T47D (cell line): ENCODE data around the gene TUSC2.
A peak's percentile ranks its signal among the peaks of the same experiment; 100 is the strongest.
"Not testable (repeated sequence)": the region's sequence is repeated elsewhere in the genome, so short reads cannot be mapped to it uniquely, and the experiment has no call there.

ENCODE experiments used
- DNase-seq, 2 experiments: peaks; one replicate each; pipeline versions ENCODE4 v3.0.0 to v3.0.0-alpha.2; 2011 to 2012; ENCODE audit warnings: low read depth in 1 of 2, low spot score in 1 of 2
- JUND ChIP-seq: IDR thresholded peaks from 2 replicates; pipeline ENCODE4 v1.6.1; 2012; ENCODE audit warnings: low read depth
- in situ Hi-C: cut with HindIII; loops from 2 replicates; pipeline ENCODE4 v1.10.0; 2016; ENCODE audit warnings: low sequenced_read_pairs, low pct_unique_long_range_greater_than_20kb

TUSC2 gene

GRCh38 chr3:50316657-50317242, 11.3 kb downstream of the TUSC2 start:
- peak in 1 of 2 experiments; percentile 87 for DNase-seq
- no peak for TF ChIP-seq JUND
- in situ Hi-C loops: no loop called here

DNA sequence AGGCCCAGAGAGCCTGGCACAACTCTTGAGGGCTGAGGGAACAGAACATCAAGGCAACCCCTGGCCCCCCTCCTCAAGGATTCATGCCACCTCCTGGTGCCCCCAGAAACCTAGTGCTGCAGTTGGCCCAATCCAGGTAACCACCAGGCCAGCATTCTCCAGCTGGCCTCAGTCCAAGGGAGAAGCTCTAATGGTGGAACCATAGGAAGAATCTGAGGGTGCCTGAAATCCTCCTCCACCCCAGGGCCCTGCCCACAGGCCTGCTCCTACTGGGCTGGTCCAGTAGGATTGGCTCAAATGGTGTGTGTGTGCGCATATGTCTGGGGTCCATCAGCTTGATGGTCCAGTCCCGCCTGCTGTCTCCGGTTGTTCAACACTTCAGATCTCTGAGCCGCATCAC, 13.2 kb downstream of the TUSC2 start:
- no peak for DNase-seq
- no peak for TF ChIP-seq JUND
- in situ Hi-C loops: no loop called here

DNA sequence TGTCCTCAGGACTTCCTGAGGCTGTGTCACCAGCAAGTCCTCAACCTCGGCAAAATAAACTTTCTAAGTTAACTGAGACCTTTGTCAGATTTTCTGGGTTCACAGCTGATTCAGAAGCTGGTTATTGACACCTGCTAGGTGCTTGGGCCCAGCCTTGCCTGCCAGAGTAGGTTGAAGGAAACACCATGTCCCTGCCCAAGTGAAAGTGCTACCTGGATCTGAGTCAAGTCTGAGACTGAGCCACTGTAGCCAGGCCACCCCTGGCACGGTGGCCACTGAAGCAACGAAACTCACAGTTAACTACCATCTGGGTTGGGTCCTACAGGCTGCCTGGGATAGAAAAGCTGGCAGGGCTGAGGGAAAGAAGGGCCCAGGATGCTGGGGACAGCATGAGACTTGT, 13.7 kb downstream of the TUSC2 start:
- DNase-seq: no peak
- no peak for TF ChIP-seq JUND
- in situ Hi-C loops: no loop called here

DNA sequence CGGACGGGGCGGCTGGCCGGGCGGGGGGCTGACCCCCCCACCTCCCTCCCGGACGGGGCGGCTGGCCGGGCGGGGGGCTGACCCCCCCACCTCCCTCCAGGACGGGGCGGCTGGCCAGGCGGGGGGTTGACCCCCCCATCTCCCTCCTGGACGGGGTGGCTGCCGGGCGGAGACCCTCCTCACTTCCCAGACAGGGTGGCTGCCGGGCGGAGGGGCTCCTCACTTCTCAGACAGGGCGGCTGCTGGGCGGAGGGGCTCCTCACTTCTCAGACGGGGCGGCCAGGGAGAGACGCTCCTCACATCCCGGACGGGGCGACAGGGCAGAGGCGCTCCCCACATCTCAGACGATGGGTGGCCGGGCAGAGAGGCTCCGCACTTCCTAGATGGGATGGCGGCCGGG, 16.0 kb downstream of the TUSC2 start:
- DNase-seq, in situ Hi-C loops: not testable (repeated sequence)

GRCh38 chr3:50304601-50305000, 23.4 kb downstream of the TUSC2 start:
- in situ Hi-C loops: no loop called here
- DNase-seq: no peak

DNA sequence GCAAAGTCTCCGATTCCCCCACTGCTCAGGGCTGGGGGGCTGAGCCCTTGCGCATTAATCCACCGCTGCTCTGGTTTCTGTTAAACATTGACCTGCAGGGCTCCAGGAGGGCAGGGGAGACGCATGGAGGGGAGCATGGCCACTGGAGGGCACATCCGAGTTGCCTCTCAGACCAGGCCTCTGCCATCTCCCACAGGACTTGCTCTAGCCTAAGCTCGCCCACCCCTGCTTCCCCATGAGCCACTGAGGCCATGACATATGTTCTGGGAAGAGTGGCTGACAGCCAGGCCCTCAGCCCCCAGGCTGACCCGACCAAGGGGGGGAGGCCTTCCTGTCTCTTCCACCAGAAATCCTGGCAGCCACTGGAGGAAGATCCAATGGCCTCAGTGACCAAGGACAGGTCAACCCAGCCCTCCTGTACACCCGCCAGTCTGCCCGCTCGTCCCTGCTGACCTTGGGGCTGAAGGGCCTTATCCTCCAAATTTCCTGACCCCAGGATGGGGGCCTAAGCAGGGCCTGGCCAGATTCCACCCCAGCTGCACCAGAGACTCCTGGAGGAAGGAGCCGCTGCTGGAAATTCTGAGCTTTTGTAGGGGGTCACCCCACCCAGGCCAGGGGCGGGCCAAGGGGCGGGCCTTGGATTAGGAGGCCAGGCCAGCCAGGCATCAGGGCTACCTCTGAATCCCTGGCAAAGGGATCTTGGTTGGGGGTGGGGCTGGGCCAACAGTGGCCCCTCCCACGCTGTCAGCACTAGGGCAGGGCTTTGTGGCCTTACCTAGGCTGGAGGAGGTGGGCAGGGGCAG, 24.8 kb downstream of the TUSC2 start, which contains the start of gene HYAL1:
HYAL1 (minus strand) TSS at position 562 of the 803 bp plus-strand sequence. CDS start 618 bp downstream, outside the sequence.
- TF ChIP-seq JUND: no peak
- in situ Hi-C loops: no loop called here
- peak in 1 of 2 experiments; percentile 61 for DNase-seq

More at GRCh38 chr3:50304601-50305000, 23.4 kb downstream of the TUSC2 start:
- no peak for TF ChIP-seq JUND

- in situ Hi-C loops: no loop called here
- TF ChIP-seq JUND: no peak
- DNase-seq: no peak
Observed at GRCh38 chr3:50302095-50303012, 25.7 kb downstream of the TUSC2 start.

- in situ Hi-C loops: no loop called here
- TF ChIP-seq JUND: no peak
- DNase-seq: no peak
Observed at GRCh38 chr3:50300681-50301254, 27.3 kb downstream of the TUSC2 start.

GRCh38 chr3:50299929-50300680, 27.9 kb downstream of the TUSC2 start:
- peak in 1 of 2 experiments; percentile 11 for DNase-seq
- in situ Hi-C loops: no loop called here
- no peak for TF ChIP-seq JUND

DNA sequence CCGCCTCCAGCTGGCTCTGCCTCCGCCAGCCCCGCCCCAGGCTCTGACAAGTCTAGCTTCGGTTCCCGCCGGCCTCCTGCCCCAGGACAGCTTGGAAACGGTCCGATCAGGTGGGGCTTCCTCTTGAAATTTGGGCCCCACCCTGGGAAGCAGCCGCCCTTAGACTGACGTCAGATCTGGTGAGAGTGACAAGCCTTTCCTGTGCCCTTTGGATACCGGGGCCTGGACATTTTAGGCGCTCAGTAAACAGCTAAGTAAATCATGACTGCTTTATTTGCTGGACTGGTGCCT, 28.4 kb downstream of the TUSC2 start:
- in situ Hi-C loops: no loop called here
- TF ChIP-seq JUND: no peak

DNA sequence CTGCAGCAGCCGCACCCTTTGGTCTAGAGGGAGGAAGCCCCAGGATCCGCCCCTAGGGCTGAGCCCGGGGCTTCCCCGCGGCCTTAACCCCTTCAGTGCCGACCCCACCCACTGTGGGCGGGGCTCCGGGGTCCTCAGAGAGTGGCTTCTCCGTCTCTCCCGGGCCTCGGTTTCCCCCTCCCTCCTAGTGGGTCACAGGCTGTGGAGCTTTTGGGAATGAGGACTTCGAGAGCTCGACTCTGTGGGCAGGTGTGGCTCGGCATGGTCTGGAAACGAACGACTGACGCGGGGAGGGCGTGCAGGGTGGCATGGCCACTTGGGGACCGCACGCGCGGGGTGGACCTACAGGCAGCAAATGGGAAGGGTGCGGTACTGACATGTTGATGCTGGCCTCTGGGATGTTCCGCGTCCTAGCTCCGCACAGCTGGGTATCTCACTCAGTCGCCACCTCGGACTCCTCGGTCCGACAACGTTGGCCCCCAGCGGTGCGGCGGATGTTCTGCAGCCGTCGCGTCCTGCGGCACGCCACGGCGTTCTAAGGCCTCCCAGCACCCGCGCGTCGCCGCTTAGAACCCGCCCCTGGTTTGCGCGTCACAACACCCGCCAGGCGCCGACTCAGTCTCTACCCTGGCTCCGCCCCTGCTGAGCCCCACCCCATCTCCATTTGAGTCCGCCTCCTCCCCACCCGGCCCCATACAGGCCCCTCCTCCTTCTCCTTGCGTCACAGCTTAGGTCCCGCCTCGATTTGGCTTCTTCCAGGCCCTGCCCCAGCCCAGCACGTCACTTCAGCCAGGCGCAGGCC, 29.0 kb downstream of the TUSC2 start, which contains the start of the genes HYAL3 and NAA80:
HYAL3 (minus strand) TSS at position 570 of the 802 bp plus-strand sequence. CDS start 3,803 bp downstream, outside the sequence.
NAA80 (minus strand) TSS at position 570 of the 802 bp plus-strand sequence. CDS start 1,942 bp downstream, outside the sequence.
- in situ Hi-C loops: no loop called here
- DNase-seq: peak; percentile 80 to 99
- no peak for TF ChIP-seq JUND

More for the DNA sequence above, 28.4 kb downstream of the TUSC2 start:
- DNase-seq: no peak
